Raji (cell line): ENCODE results near the gene RBM47.

Experiments used
- POLR2A ChIP-seq: IDR thresholded peaks from 2 replicates; pipeline ENCODE4 v1.6.1; 2011; ENCODE audit warnings: low read depth, low read length, control low read depth; ENCODE audit not compliant: insufficient read depth

RBM47 gene

DNA sequence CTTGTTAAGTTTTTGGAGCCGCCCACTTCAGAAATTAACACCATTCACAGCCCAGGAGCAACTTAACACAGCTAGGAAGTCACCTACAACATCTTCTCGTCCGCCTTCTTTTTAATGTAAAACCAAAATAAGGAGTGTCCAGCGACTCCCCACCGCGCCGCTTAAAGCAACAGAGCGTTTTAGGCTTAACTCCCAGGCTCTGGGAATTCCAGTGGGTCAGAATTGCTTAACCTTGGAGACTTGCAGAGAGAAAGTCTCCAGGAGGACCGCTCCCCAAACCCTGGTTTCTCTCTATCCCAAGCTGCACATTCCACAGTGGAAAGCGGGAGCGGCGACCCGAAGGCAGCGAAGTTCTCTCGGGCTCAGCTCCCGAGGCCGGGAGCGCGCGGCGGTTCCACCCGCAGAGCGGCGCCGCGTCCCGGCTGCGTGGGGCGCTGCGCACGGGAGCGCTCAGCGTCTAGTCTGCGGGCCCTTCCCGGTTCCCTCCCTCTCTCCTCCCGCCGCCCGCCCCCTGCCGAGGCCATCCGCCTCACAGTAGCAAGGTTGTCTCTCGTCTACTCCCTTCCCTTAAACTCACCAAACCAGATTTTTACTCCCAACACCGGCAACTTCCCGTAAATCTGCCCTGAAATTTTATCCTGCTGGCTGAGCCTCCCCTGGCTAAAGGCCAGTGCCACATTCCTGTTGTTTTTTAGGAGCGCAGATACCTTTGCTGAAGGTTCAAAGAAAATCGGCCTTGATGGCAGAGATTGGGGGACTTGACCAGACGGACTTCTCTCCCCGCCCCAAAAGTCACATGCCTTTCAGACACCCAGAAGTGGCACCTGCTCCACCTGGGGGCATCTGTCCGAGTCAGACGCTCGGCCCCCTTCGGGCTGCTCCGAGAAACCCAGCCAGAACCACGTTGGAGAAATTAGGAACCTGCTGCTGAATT lies at the start of gene RBM47:
RBM47 (minus strand) TSS at position 464 of the 934 bp plus-strand sequence. CDS start 190,971 bp downstream, outside the sequence.
- TF ChIP-seq POLR2A, result no peak

- no peak for TF ChIP-seq POLR2A
Measured at GRCh38 chr4:40678421-40678820, 48.8 kb upstream of the RBM47 start.

- no peak for TF ChIP-seq POLR2A
Measured at GRCh38 chr4:40675166-40675565, 45.5 kb upstream of the RBM47 start.

- TF ChIP-seq POLR2A, result no peak
Measured at GRCh38 chr4:40672528-40673522, 43.2 kb upstream of the RBM47 start.

DNA sequence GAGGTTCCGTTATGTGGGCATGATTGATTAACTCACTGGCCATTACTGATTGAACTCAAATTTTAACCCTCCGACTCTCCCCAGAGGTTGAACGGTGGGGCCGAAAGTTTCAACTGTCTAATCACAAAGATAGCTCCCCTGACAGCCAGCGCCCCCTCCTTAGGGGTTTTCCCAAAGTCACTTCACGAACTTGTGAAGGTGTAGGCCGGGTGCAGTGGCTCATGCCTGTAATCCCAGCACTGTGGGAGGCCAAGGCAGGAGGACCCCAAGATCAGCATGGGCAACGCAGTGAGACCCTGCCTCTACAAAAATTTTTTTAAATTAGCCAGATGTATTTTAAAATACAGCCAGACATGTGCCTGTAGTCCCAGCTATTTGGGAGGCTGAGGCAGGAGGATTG lies 39.8 kb upstream of the RBM47 start:
- TF ChIP-seq POLR2A, result no peak

- TF ChIP-seq POLR2A, result no peak
Measured at GRCh38 chr4:40665842-40666241, 36.2 kb upstream of the RBM47 start.

GRCh38 chr4:40662962-40663604 lies 33.4 kb upstream of the RBM47 start:
- TF ChIP-seq POLR2A, result no peak

DNA sequence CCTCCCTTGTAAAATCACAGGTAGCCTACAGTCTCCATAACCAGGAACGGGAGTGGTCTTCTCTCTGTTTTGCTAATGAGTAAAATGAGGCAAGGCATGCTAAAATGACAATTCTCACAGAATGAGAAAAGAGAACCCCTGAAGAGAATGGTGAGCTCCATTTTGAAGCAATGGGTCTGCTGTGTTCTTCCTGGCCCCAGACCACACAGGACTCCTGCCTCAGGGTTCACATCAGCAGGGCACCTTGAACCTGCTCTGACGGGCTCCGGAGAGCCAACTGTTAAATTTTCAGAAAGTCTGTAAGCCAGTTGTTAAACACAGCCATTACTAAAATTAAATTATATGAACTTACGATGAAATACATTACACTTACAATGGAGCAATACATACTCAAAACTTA lies 32.1 kb upstream of the RBM47 start:
- no peak for TF ChIP-seq POLR2A

DNA sequence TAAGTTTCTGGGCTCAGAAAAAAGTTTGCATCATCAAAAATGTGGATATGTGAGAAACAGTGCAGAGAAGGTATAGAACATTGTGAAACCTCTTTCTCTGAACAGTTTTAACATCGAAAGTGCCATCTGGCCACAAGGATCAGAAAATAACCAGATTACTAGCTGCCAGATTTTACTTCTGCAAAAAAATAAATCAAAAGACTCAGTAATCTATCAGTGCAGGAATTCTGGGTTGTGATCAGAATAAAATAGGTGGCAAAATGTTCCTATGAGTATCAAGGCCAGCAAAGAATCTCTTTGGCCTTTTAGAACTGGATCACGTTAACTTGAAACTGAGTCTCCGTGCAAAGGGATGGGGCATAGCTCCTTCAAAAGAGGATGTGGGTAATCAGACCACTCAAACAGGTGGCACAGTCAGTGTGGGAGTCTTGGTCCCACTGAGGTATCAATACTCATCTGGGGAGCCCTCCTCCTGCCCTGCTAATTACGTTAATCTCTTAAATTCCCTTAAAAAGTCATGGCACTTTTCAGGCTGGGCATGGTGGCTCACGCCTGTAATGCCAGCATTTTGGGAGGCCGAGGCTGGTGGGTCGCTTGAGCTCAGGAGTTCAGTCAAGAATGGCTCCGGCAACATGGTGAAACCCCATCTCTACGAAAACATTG lies 26.7 kb upstream of the RBM47 start:
- no peak for TF ChIP-seq POLR2A

DNA sequence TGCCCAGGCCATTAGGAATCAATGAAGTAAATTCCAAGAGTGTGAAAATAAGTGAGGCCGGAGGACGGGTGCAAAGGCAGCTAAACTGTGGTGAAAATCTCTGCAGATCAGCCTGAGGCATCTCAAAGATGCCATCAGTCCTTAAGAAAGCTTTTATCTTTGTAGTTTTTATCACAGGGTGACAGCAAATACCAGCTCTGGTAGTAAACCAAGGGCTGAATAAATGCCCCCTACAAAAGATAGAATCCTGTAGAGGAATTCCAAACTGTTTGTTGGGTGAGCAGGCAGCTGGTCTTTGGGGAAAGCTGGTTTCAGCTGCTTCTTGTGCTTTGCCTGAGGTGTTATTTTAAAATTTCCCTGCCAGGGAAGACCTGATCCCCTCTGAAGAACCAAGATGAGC lies 21.6 kb upstream of the RBM47 start:
- TF ChIP-seq POLR2A, result no peak

GRCh38 chr4:40649321-40649720 lies 19.7 kb upstream of the RBM47 start:
- no peak for TF ChIP-seq POLR2A

- TF ChIP-seq POLR2A, result no peak
Measured at GRCh38 chr4:40648742-40649281, 19.1 kb upstream of the RBM47 start.

GRCh38 chr4:40648131-40648530 lies 18.5 kb upstream of the RBM47 start:
- TF ChIP-seq POLR2A, result no peak

DNA sequence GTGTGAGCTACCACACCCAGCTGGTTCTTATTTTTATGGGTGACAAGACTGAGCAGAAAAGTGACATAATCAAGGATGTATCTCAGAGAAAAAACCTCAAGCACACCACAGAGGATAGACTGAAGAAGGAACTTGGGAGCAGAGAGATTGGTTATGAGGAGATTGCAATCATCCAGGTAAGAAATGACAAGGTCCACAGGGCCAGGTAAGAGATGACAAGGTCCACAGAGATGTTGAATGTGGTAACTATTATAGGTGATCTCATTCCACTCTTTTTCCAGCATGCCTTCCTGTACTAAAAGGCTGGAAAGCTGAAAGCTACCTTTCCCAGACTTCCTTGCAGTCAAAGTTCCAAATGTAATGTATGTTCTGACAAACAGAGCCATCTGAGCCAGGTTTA lies 15.9 kb upstream of the RBM47 start:
- TF ChIP-seq POLR2A, result no peak

GRCh38 chr4:40632080-40632479 lies 2.4 kb upstream of the RBM47 start:
- no peak for TF ChIP-seq POLR2A
